PC-3 (cell line): ENCODE results near the gene SCNN1B.

Experiments
- CTCF ChIP-seq: fragments of 300-600 bp; sonication (generic); conservative IDR thresholded peaks from 2 replicates; pipeline ENCODE4 v1.5.1; 2017; ENCODE audit warnings: antibody characterized with exemption, low read depth, mild to moderate bottlenecking, low read length
- EZH2 ChIP-seq: fragments of 300-600 bp; sonication (generic); IDR thresholded peaks from one replicate; pipeline ENCODE4 v1.6.1; 2017; ENCODE audit warnings: antibody characterized with exemption, mild to moderate bottlenecking, low read length; ENCODE audit not compliant: unreplicated experiment
- EZH2phosphoT487 ChIP-seq: fragments of 300-600 bp; sonication (generic); IDR thresholded peaks from 2 replicates; pipeline ENCODE4 v1.6.1; 2018; ENCODE audit warnings: mild to moderate bottlenecking, antibody characterized with exemption, low read length, borderline replicate concordance

- no peak for TF ChIP-seq CTCF
- TF ChIP-seq EZH2, result no peak
- no peak for TF ChIP-seq EZH2phosphoT487
These were observed 97.1 kb downstream of the SCNN1B start for GRCh38 chr16:23398987-23399805.
